ENCODE data around the gene NACAD. TPM values are rescaled to one million over a fixed set of nuclear protein-coding genes. Genes with fewer than 3 reads are reported as not detected.

NACAD gene
- total and polyA plus RNA-seq, 2 of the 4 experiments (the other 2 are of a cell fraction): 0.54 to 2.2 TPM

- DNase-seq (no peak), ATAC-seq (ENCODE audit: low read depth) (no peak)
- no peak overlapping the region for H2BK20ac ChIP-seq (ENCODE audit: low read depth, low read length)
- H2BK5ac ChIP-seq (ENCODE audit: low read depth, low read length, poor library complexity, severe bottlenecking): no peak overlapping the region
- in situ Hi-C loops (cut with MboI; ENCODE audit: low sequenced_read_pairs): no loop called here
- no peak overlapping the region for H4K91ac ChIP-seq (ENCODE audit: insufficient read depth, low read depth, low read length)
- no peak overlapping the region for H2BK15ac ChIP-seq (ENCODE audit: low read depth, low read length)
- H3K9me1 ChIP-seq (ENCODE audit: insufficient read depth, low read length): peaks cover 4% of the 10 kb centered on the region; the same call in 1 of the 2 replicates
- H3K23ac ChIP-seq (ENCODE audit: low read depth, low read length): no peak overlapping the region
- CTCF ChIA-PET: interaction anchor here (0.6 kb wide), 1 partner anchor 18 kb away, joined by 3 read pairs; no protein-coding TSS in a partner anchor
- no peak overlapping the region for H2BK120ac ChIP-seq (ENCODE audit: low read depth, low read length)
- BruUV-seq (replicated peaks): no TSS peak
- no peak overlapping the region for H3K14ac ChIP-seq (replicated peaks; ENCODE audit: low read depth, low read length)
- H3K4me2 ChIP-seq (ENCODE audit: low read depth, low read length): no peak overlapping the region
- TF ChIP-seq SMC3 (IDR thresholded peaks at IDR 0.05; ENCODE audit: low read depth, low read length): no peak
- no peak for TF ChIP-seq NFE2L2 (IDR thresholded peaks at IDR 0.05; ENCODE audit: low read depth, low read length)
- TF ChIP-seq FOS (IDR thresholded peaks at IDR 0.05; ENCODE audit: low read depth, low read length): no peak
- TF ChIP-seq MAZ (IDR thresholded peaks at IDR 0.05; ENCODE audit: borderline replicate concordance, low read depth, low read length): no peak
- TF ChIP-seq RFX5 (IDR thresholded peaks at IDR 0.05; ENCODE audit: low read depth, low read length): no peak
- TF ChIP-seq RAD21 (IDR thresholded peaks at IDR 0.05; ENCODE audit: low read length): no peak
- TF ChIP-seq CEBPB (IDR thresholded peaks at IDR 0.05; ENCODE audit: low read depth, low read length): no peak
- TF ChIP-seq POLR2A (IDR thresholded peaks at IDR 0.05; ENCODE audit: low read depth, low read length): no peak
- TF ChIP-seq MAFK (IDR thresholded peaks at IDR 0.05; ENCODE audit: low read depth, low read length): no peak
- H2AK5ac ChIP-seq (ENCODE audit: low read depth, low read length): no peak overlapping the region
- no peak overlapping the region for H3K56ac ChIP-seq (ENCODE audit: extremely low read depth, insufficient read depth, low read length)
- POLR2A ChIA-PET (ENCODE audit: unreplicated experiment): no interaction called here
- no peak overlapping the region for H4K5ac ChIP-seq (ENCODE audit: low read depth, low read length)
- no peaks in the 10 kb centered on the region for H3K4me1 ChIP-seq (ENCODE audit: control insufficient read depth, insufficient read depth, low read length)
- H3K79me1 ChIP-seq (ENCODE audit: low read depth in 1 of 2, low read length in 2 of 2): peaks cover 10 to 40% of the 10 kb centered on the region in 2 experiments
- peaks cover 7% of the 10 kb centered on the region; the same call in 1 of the 2 replicates for H4K20me1 ChIP-seq (ENCODE audit: insufficient read depth, low read length)
- no peak overlapping the region for H3K18ac ChIP-seq (ENCODE audit: low read depth, low read length)
- no peak overlapping the region for H4K8ac ChIP-seq (ENCODE audit: low read depth in 2 of 2, low read length in 2 of 2)
- no peak overlapping the region for H3K9ac ChIP-seq (ENCODE audit: low read depth, low read length)
- H3K27me3 ChIP-seq (ENCODE audit: control insufficient read depth, insufficient read depth, low read length): no peaks in the 10 kb centered on the region
- H3K4me3 ChIP-seq (ENCODE audit: insufficient read depth, low read depth, low read length): no peak overlapping the region
- no peak overlapping the region for H3K4ac ChIP-seq (ENCODE audit: low read depth, low read length)
- H3K9me3 ChIP-seq (ENCODE audit: control insufficient read depth, insufficient read depth, low read length): no peaks in the 10 kb centered on the region
- H2AFZ ChIP-seq (replicated peaks; ENCODE audit: low read length, poor library complexity): no peak overlapping the region
- no peak overlapping the region for H2AK9ac ChIP-seq (replicated peaks; ENCODE audit: low read depth, low read length, poor library complexity)
- intact Hi-C loops (cut with micrococcal nuclease): no loop called here
- no CpG with 5 or more reads among the region's 15 CpGs for WGBS, 2 experiments (ENCODE audit: extremely low coverage in 2 of 2, insufficient read length in 1 of 2)
- dilution Hi-C loops (cut with HindIII; ENCODE audit: low sequenced_read_pairs, unreplicated experiment): no loop called here
- H3K27ac ChIP-seq (ENCODE audit: insufficient read depth, low read length): no peak overlapping the region
- H3K36me3 ChIP-seq (ENCODE audit: control insufficient read depth, insufficient read depth, low read length): peaks cover 70% of the 10 kb centered on the region
Measured at GRCh38 chr7:45069444-45070253, 19.1 kb downstream of the NACAD start.
